GM18951 (cell line): ENCODE measurements around the gene SALL2.

Source experiments
- POLR2A ChIP-seq: IDR thresholded peaks from 4 replicates; pipeline ENCODE4 v1.6.1; 2011; ENCODE audit warnings: mild to moderate bottlenecking; ENCODE audit not compliant: insufficient read length, insufficient read depth; ENCODE audit errors: extremely low read depth
- in situ Hi-C: fragments of 300-500 bp; cut with MboI; formaldehyde crosslinking; loops from one replicate; pipeline ENCODE4 v1.12.0; 2022; ENCODE audit warnings: low sequenced_read_pairs, mixed read lengths, inconsistent platforms; ENCODE audit not compliant: unreplicated experiment

The SALL2 gene

DNA sequence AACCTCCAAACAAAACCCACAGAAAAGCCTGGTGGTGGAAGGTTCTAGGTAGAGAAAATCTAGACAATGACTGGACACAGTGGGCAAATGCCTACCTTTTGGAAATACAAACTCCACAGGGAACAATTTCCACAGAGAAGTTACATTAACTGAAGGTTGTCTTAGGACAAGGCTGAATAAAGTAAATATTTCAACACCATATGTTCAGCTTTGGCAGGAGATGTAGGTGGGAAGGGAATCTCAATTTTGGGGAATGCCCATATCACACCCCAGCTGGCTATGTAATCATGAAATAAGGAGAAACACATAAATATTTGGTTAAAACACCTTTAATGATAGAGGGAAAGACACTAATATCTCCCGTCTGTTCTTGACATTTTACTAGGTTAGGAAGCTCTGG, 5.4 kb downstream of the SALL2 start:
- in situ Hi-C loops = no loop called here
- TF ChIP-seq POLR2A = no peak

- in situ Hi-C loops = no loop called here
- no peak for TF ChIP-seq POLR2A
Observed at GRCh38 chr14:21518725-21519124, 7.4 kb downstream of the SALL2 start.

- in situ Hi-C loops = no loop called here
- TF ChIP-seq POLR2A = no peak
Observed at GRCh38 chr14:21514341-21514740, 11.8 kb downstream of the SALL2 start.

DNA sequence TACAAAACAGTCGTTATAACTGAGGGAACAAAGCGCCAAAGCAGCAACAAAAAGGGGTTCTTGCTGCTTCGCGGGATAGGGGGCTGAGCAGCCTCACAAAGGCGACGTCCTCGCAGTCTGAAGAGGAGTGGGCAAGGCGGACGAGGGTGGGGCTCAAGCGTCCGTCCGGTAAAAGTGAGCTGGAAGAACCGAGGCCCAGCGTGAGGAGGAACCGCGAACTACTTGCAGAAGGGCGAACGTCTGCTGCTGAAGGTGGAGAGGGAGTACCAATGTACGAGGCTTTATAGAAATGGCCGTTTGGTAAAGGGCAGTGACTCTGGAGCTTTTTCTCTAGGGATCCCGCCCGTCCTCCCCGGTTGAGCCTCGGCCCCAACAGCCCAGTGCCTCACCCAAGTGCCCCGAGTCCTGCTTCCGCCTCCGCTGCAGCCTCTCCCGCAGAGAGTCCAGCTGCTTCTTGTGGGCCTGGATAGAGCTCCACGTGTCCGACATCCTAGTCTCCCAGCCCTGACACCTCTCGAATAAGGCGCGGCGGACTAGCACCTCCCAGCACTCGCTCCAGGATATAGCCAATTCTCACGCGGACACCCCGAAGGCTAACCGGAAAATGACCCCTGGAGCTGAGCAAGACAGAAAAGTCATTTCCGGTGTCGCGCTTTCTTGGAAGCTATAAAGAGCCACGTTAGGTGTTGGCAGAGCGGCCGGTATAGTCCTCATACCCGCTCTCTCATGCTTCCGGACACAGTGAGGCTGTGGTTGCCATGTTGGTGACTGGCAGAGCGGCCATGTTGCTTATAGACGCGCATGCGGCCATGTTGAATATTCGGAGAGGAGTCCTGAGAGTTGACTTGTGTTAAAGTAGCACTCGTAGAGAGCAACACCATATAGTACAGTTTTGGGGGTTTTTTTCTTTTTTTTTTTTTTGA, 15.2 kb downstream of the SALL2 start, which contains the start of gene METTL3:
Gene METTL3 (minus strand): TSS at position 606 of the 923 bp plus-strand sequence. CDS start 117 bp downstream, at position 489.
- peak; percentile 84 for TF ChIP-seq POLR2A
- in situ Hi-C loops = no loop called here

DNA sequence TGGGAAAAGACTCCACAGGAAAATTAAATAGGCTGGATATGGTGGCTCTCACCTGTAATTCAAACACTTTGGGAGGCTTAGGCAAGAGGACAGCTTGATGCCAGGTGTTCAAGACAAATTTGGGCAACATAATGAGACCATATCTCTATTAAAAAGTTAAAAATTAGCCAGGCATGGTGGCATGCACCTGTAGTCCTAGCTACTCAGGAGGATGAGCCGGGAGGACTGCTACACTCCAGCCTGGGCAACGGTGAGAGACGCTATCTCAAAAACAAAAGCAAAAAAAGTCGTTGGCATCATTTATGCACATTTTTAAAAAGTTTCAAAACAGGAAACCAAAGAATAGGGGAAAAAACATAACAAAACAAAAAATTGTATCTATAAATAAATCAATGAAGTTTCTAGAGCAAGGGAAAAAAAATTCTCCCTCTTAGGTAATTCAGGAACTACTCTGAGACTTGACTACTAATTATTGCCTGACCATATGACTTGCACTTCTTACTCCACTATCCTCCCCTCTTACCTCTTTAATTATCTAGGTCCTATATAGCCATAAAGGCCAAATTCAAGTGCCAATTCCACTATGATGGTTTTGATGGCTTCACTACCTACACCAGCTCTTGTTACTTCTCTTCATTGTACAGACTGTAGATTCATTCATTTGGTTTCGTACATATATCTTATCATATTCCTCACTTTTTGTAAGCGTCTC, 16.6 kb downstream of the SALL2 start:
- in situ Hi-C loops = no loop called here
- TF ChIP-seq POLR2A = no peak

- in situ Hi-C loops = no loop called here
Observed at GRCh38 chr14:21506557-21506956, 19.6 kb downstream of the SALL2 start.

DNA sequence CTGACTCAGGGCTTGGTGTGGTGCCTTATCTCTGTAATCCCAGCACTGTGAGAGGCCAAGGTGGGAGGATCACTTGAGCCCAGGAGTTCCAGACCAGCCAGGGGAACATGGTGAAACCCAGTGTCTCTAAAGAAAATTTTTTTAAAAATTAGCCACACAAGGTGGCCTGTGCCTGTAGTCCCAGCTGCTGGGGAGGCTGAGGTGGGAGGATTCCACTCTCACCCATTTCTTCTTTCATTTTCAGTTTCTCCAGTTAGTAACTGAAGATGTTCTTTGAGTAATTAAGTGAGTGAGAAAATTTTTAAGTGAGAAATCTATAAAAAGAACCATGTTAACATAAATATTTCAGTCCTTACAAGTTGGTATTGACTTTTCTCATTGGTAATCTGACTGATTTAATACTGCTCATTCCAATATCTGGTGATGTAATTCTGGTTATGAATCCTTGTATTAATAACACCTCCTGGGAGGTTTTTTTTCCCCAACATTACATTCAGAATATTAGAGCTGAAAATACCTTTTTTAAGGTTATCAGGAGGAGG, 21.1 kb downstream of the SALL2 start:
- in situ Hi-C loops = no loop called here
- no peak for TF ChIP-seq POLR2A

More at GRCh38 chr14:21506557-21506956, 19.6 kb downstream of the SALL2 start:
- no peak for TF ChIP-seq POLR2A

GRCh38 chr14:21503376-21503775, 22.8 kb downstream of the SALL2 start:
- in situ Hi-C loops = no loop called here
- no peak for TF ChIP-seq POLR2A

- in situ Hi-C loops = no loop called here
- no peak for TF ChIP-seq POLR2A
Observed at GRCh38 chr14:21501568-21501967, 24.6 kb downstream of the SALL2 start.

GRCh38 chr14:21498540-21499526, 27.3 kb downstream of the SALL2 start:
- in situ Hi-C loops = no loop called here
- no peak for TF ChIP-seq POLR2A

- in situ Hi-C loops = no loop called here
- TF ChIP-seq POLR2A = no peak
Observed at GRCh38 chr14:21496453-21496852, 29.7 kb downstream of the SALL2 start.
